HT1080 (cell line): ENCODE results near the gene AFG1L. TPM values are rescaled to one million over a fixed set of nuclear protein-coding genes. Genes with fewer than 3 reads are reported as not detected.
"Not testable (repeated sequence)": the region's sequence is repeated elsewhere in the genome, so short reads cannot be mapped to it uniquely, and the experiment has no call there.

Experiments used
- DNase-seq: peaks from one replicate; pipeline ENCODE4 v3.0.0-alpha.2; 2015; ENCODE audit warnings: low read depth
- total RNA-seq: library from RNA; depleted of rRNA; stranded (reverse); fragments of >200 nt; shearing (Covaris generic); gene quantifications from 2 replicates; pipeline ENCODE4 v1.2.3, GENCODE V29; 2014

Gene AFG1L
- total RNA-seq, 1 experiment from 2014 or later, result 8.8 TPM

- DNase-seq, result no peak
Observed at GRCh38 chr6:108507316-108507715, 212.5 kb downstream of the AFG1L start.

- DNase-seq, result peak; percentile 28
Observed at GRCh38 chr6:108510461-108511319, 215.8 kb downstream of the AFG1L start.

GRCh38 chr6:108518714-108519576, 224.1 kb downstream of the AFG1L start:
- DNase-seq, result peak; percentile 50

- DNase-seq, result no peak
Observed at GRCh38 chr6:108521616-108522107, 226.8 kb downstream of the AFG1L start.

- DNase-seq, result no peak
Observed at GRCh38 chr6:108523697-108524096, 228.8 kb downstream of the AFG1L start.

- DNase-seq, result no peak
Observed at GRCh38 chr6:108524528-108525248, 229.8 kb downstream of the AFG1L start.

- DNase-seq, result peak; percentile 44
Observed at GRCh38 chr6:108526739-108527174, 231.9 kb downstream of the AFG1L start.

- no peak for DNase-seq
Observed at GRCh38 chr6:108528878-108529277, 234.0 kb downstream of the AFG1L start.

GRCh38 chr6:108531332-108531731, 236.5 kb downstream of the AFG1L start:
- no peak for DNase-seq

GRCh38 chr6:108535114-108535742, 240.4 kb downstream of the AFG1L start:
- no peak for DNase-seq

- not testable (repeated sequence) for DNase-seq
Observed at GRCh38 chr6:108535920-108536535, 241.2 kb downstream of the AFG1L start.

- DNase-seq, result peak; percentile 74
Observed at GRCh38 chr6:108541843-108542759, 247.2 kb downstream of the AFG1L start.

- no peak for DNase-seq
Observed at GRCh38 chr6:108543175-108543940, 248.5 kb downstream of the AFG1L start.

GRCh38 chr6:108544606-108545005, 249.8 kb downstream of the AFG1L start:
- DNase-seq, result no peak

- no peak for DNase-seq
Observed at GRCh38 chr6:108546079-108547049, 251.5 kb downstream of the AFG1L start.

- no peak for DNase-seq
Observed at GRCh38 chr6:108549241-108549640, 254.4 kb downstream of the AFG1L start.

- no peak for DNase-seq
Observed at GRCh38 chr6:108549741-108550140, 254.9 kb downstream of the AFG1L start.
